Mucosa of rectum (tissue), 2 donors: ENCODE data around the gene LRRTM1.

Experiments used
- H3K27ac ChIP-seq, 2 donors: one replicate each; pipeline ENCODE4 v1.7.0; 2013; ENCODE audit warnings: inconsistent platforms in 2 of 2, low read depth in 2 of 2, low read length in 2 of 2
- H3K27me3 ChIP-seq, 2 donors: one replicate each; pipeline ENCODE4 v1.7.0; 2013; ENCODE audit warnings: low read length in 2 of 2; ENCODE audit not compliant: control insufficient read depth in 2 of 2, insufficient read depth in 2 of 2
- H3K36me3 ChIP-seq, 2 donors: one replicate each; pipeline ENCODE4 v1.7.0; 2013; ENCODE audit warnings: low read length in 2 of 2; ENCODE audit not compliant: control insufficient read depth in 2 of 2, insufficient read depth in 2 of 2
- H3K4me1 ChIP-seq, 2 donors: one replicate each; pipeline ENCODE4 v1.7.0; 2013; ENCODE audit warnings: low read length in 2 of 2, mild to moderate bottlenecking in 1 of 2; ENCODE audit not compliant: control insufficient read depth in 2 of 2, insufficient read depth in 2 of 2
- H3K4me3 ChIP-seq, 2 donors: one replicate each; pipeline ENCODE4 v1.7.0; 2013; ENCODE audit warnings: low read length in 2 of 2
- H3K9ac ChIP-seq, 2 donors: one replicate each; pipeline ENCODE4 v1.7.0; 2013; ENCODE audit warnings: low read length in 2 of 2, low read depth in 1 of 2, mild to moderate bottlenecking in 1 of 2
- H3K9me3 ChIP-seq, 2 donors: one replicate each; pipeline ENCODE4 v1.7.0; 2013; ENCODE audit warnings: low read length in 2 of 2; ENCODE audit not compliant: control insufficient read depth in 2 of 2
- donor health status: healthy.
- donor health status: Normal muscosa, but diverticular disease.

The LRRTM1 gene, protein sequence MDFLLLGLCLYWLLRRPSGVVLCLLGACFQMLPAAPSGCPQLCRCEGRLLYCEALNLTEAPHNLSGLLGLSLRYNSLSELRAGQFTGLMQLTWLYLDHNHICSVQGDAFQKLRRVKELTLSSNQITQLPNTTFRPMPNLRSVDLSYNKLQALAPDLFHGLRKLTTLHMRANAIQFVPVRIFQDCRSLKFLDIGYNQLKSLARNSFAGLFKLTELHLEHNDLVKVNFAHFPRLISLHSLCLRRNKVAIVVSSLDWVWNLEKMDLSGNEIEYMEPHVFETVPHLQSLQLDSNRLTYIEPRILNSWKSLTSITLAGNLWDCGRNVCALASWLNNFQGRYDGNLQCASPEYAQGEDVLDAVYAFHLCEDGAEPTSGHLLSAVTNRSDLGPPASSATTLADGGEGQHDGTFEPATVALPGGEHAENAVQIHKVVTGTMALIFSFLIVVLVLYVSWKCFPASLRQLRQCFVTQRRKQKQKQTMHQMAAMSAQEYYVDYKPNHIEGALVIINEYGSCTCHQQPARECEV

DNA sequence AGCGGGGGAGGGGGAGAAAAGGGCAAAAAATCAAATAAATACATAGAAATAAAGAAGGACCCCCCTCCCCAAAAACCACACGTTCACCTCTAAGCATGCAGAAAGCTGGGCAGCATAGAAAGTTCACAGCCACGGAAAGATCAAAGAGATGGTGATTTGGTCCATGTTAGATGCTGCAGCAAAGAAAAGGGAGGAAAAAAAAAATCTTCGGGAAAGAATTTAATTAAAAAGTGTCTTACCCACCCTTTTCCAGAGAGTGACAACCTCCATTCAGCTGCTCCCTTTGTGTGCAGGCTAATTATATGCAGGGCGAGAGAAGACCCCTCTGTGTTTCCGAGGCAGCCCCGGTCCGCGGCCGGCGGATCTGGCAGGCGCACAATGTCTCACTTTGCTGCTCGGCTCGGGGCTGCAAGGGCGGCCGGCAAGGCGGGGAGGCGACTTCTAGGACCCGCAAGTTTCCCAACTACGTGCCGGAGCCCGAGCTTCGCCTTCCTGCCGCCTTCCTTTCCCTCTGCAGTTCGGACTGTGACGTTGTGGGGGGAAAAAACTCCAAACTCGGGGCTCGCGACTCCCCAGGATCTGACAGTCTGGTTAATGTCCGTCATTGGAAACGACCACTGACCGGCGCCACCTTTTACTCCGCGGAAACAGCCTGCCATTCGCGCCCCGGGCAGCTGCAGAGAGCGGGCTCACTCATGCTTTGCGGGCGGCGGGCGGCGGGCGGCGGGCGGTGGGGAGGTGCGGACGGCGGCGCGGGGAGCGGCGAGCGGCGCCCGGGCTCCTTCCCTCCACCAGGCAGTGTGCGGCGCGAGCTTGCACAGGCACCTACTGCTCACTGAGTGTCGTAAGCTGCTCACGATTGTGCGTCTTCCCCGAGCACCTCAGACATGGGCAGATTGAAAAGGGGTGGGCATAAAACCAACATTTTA, at the start of gene LRRTM1:
LRRTM1 (minus strand) TSS at position 844 of the 929 bp plus-strand sequence. CDS start 933 bp downstream, outside the sequence.
- Histone ChIP-seq H3K4me3 (peak within 1 kb of the TSS; percentile 37 to 43), H3K4me1 (no peaks in the 10 kb centered on the region), H3K27me3 (peaks cover 36 to 41% of the 10 kb centered on the region in 2 donors), H3K36me3 (no peaks in the 10 kb centered on the region), H3K27ac (no peak within 1 kb of the TSS), H3K9ac (no peak within 1 kb of the TSS), H3K9me3 (no peaks in the 10 kb centered on the region)

DNA sequence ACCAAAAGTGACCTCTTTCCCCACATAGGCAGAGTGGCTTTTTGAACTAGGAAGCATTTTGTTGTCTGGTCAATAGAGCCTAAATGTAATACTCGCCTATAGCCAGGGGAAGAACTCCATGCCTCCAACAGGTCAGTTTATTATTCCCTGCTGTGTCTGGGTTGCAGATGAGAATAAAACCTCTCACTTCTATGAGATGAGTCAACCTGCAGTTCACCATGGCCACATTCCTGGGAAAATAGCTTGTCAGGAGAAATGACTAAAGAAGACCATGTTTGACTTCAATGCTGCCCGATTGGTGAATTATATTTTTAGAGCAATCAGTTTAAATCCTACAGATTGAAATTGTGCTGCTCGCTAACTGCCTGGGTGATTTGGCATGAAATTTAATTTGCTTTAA, 46.7 kb upstream of the LRRTM1 start:
- Histone ChIP-seq H3K4me1 (no peaks in the 10 kb centered on the region), H3K9ac (no peak overlapping the region), H3K27me3 (no peaks in the 10 kb centered on the region), H3K27ac (no peak overlapping the region), H3K4me3 (no peak overlapping the region), H3K9me3 (no peaks in the 10 kb centered on the region), H3K36me3 (no peaks in the 10 kb centered on the region)

- Histone ChIP-seq H3K4me3 (no peak overlapping the region), H3K9me3 (no peaks in the 10 kb centered on the region), H3K27ac (no peak overlapping the region), H3K9ac (no peak overlapping the region), H3K4me1 (no peaks in the 10 kb centered on the region), H3K36me3 (no peaks in the 10 kb centered on the region), H3K27me3 (no peaks in the 10 kb centered on the region)
Observed at GRCh38 chr2:80348953-80349352, 44.4 kb upstream of the LRRTM1 start.

- Histone ChIP-seq H3K27me3 (no peaks in the 10 kb centered on the region), H3K9me3 (no peaks in the 10 kb centered on the region)
Observed at GRCh38 chr2:80348078-80348477, 43.5 kb upstream of the LRRTM1 start.

GRCh38 chr2:80340022-80340421, 35.5 kb upstream of the LRRTM1 start:
- Histone ChIP-seq H3K9ac (no peak overlapping the region), H3K36me3 (no peaks in the 10 kb centered on the region), H3K27me3 (no peaks in the 10 kb centered on the region), H3K9me3 (no peaks in the 10 kb centered on the region), H3K27ac (no peak overlapping the region), H3K4me1 (no peaks in the 10 kb centered on the region), H3K4me3 (no peak overlapping the region)

More at GRCh38 chr2:80348078-80348477, 43.5 kb upstream of the LRRTM1 start:
- no peaks in the 10 kb centered on the region for H3K4me1 ChIP-seq
- no peak overlapping the region for H3K27ac ChIP-seq
- H3K36me3 ChIP-seq, result no peaks in the 10 kb centered on the region
- H3K4me3 ChIP-seq, result no peak overlapping the region
- H3K9ac ChIP-seq, result no peak overlapping the region

GRCh38 chr2:80338794-80339193, 34.2 kb upstream of the LRRTM1 start:
- Histone ChIP-seq H3K4me1 (no peaks in the 10 kb centered on the region), H3K9me3 (no peaks in the 10 kb centered on the region), H3K4me3 (no peak overlapping the region), H3K27me3 (no peaks in the 10 kb centered on the region), H3K36me3 (no peaks in the 10 kb centered on the region), H3K9ac (no peak overlapping the region), H3K27ac (no peak overlapping the region)

GRCh38 chr2:80335411-80335810, 30.9 kb upstream of the LRRTM1 start:
- Histone ChIP-seq H3K36me3 (no peaks in the 10 kb centered on the region), H3K4me1 (no peaks in the 10 kb centered on the region), H3K27me3 (no peaks in the 10 kb centered on the region), H3K4me3 (no peak overlapping the region), H3K9me3 (no peaks in the 10 kb centered on the region), H3K27ac (no peak overlapping the region), H3K9ac (no peak overlapping the region)

GRCh38 chr2:80333886-80334285, 29.3 kb upstream of the LRRTM1 start:
- H3K36me3 ChIP-seq, result no peaks in the 10 kb centered on the region
- H3K9ac ChIP-seq, result no peak overlapping the region
- no peaks in the 10 kb centered on the region for H3K9me3 ChIP-seq
- no peaks in the 10 kb centered on the region for H3K27me3 ChIP-seq
- H3K4me3 ChIP-seq, result no peak overlapping the region
- H3K27ac ChIP-seq, result no peak overlapping the region
- H3K4me1 ChIP-seq, result no peaks in the 10 kb centered on the region

DNA sequence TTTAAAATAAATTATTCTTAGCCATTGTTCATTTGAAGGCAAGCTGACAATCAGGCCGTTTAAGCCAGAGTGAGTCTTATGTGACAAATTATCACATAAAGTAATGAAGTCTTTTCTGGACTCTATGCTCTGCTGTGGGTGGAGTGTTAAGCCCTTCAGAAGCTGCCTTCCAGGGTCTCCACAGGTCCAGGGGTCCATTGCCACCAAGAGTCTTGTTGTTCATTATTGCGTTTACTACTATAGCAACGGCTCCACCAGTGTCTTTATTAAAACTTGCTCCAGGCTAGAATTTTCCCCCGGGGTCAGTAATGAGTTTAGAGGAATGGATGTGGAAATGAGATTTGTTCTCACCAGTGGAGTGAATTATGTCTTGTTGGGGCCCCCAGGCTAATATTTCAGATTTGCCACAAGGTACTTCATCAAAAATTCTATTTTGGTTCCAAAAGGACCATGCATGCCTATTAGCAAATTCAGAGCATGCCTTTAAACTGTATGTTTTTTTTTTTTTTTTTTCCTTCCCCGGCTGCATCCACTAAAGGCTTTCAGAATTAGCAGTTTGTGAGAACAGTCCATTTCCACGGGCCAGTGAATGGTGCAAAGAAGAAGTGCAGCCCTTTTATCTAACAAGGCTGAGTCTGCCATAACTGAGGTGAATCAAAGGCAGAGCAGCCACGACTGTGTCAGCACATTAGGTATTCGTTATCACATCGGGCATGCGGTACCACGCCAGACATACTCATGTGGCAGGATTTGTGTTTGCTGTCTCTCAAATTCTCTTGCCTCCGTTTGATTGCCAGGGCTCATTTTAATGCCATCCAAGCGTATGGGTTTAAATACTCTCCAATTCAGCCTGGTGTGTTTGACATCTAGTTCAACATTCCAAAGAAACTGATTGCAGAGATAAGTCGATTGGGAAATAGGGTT, 26.2 kb upstream of the LRRTM1 start:
- H3K27ac ChIP-seq, result no peak overlapping the region
- H3K4me1 ChIP-seq, result no peaks in the 10 kb centered on the region
- no peak overlapping the region for H3K4me3 ChIP-seq
- H3K9ac ChIP-seq, result no peak overlapping the region
- H3K36me3 ChIP-seq, result no peaks in the 10 kb centered on the region
- H3K9me3 ChIP-seq, result no peaks in the 10 kb centered on the region
- no peaks in the 10 kb centered on the region for H3K27me3 ChIP-seq
